ENCODE results near the gene TWNK. TPM values are rescaled to one million over a fixed set of nuclear protein-coding genes. Genes with fewer than 3 reads are reported as not detected.

TWNK gene
- total RNA-seq, 1 experiment from 2014 or later: 13.8 TPM

DNA sequence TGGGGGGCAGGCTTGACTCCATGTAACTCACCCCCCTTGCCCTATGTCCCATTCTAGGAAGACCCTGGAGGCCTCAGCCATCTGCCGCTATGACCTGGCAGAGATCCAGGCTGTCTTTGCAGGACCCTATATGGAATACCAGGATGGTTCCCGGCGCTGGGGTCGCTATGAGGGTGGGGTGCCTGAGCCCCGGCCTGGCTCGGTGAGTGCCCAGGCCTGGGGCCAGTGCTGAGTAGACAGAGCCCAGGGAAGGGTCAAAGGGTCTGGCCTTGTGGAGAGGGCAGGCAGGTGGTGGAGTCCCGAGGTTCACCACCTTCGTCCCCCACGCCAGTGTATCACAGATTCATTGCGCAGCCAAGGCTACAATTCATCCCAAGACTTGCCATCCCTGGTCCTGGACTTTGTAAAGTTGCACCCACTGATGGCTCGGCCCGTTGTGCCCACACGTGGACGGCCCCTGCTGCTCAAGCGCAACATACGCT, 7.5 kb upstream of the TWNK start:
- H3K27me3 Mint-ChIP-seq (ENCODE audit: unreplicated experiment): no peaks in the 10 kb centered on the region
- CTCF ChIA-PET: no interaction called here

GRCh38 chr10:100980311-100980710, 7.0 kb upstream of the TWNK start:
- no peak for DNase-seq
- CTCF ChIA-PET: no interaction called here
- Mint-ChIP-seq H3K4me3 (ENCODE audit: low read depth, unreplicated experiment) (no peak overlapping the region), H3K36me3 (ENCODE audit: insufficient read depth, unreplicated experiment) (peaks cover 18% of the 10 kb centered on the region), H3K4me1 (ENCODE audit: low read depth, unreplicated experiment) (peaks cover 11% of the 10 kb centered on the region), H3K27me3 (ENCODE audit: unreplicated experiment) (no peaks in the 10 kb centered on the region), H3K27ac (ENCODE audit: unreplicated experiment) (no peak overlapping the region), H3K9me3 (ENCODE audit: low read depth, unreplicated experiment) (no peaks in the 10 kb centered on the region)
- BruUV-seq (replicated peaks): no TSS peak
- TF ChIP-seq, protein P1, sequence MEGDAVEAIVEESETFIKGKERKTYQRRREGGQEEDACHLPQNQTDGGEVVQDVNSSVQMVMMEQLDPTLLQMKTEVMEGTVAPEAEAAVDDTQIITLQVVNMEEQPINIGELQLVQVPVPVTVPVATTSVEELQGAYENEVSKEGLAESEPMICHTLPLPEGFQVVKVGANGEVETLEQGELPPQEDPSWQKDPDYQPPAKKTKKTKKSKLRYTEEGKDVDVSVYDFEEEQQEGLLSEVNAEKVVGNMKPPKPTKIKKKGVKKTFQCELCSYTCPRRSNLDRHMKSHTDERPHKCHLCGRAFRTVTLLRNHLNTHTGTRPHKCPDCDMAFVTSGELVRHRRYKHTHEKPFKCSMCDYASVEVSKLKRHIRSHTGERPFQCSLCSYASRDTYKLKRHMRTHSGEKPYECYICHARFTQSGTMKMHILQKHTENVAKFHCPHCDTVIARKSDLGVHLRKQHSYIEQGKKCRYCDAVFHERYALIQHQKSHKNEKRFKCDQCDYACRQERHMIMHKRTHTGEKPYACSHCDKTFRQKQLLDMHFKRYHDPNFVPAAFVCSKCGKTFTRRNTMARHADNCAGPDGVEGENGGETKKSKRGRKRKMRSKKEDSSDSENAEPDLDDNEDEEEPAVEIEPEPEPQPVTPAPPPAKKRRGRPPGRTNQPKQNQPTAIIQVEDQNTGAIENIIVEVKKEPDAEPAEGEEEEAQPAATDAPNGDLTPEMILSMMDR (IDR thresholded peaks at IDR 0.05; ENCODE audit: unreplicated experiment): no peak
- intact Hi-C loops (cut with micrococcal nuclease; ENCODE audit: unreplicated experiment): no loop called here

More for the DNA sequence above, 7.5 kb upstream of the TWNK start:
- Mint-ChIP-seq H3K4me3 (ENCODE audit: low read depth, unreplicated experiment) (no peak overlapping the region), H3K27ac (ENCODE audit: unreplicated experiment) (no peak overlapping the region), H3K36me3 (ENCODE audit: insufficient read depth, unreplicated experiment) (peaks cover 18% of the 10 kb centered on the region), H3K4me1 (ENCODE audit: low read depth, unreplicated experiment) (peaks cover 11% of the 10 kb centered on the region), H3K9me3 (ENCODE audit: low read depth, unreplicated experiment) (no peaks in the 10 kb centered on the region)
- DNase-seq: no peak
- intact Hi-C loops (cut with micrococcal nuclease; ENCODE audit: unreplicated experiment): no loop called here
- TF ChIP-seq, protein P1 (IDR thresholded peaks at IDR 0.05; ENCODE audit: unreplicated experiment): no peak
- no TSS peak for BruUV-seq (replicated peaks)

- no peak for DNase-seq
- CTCF ChIA-PET: no interaction called here
- Mint-ChIP-seq H3K27ac (ENCODE audit: unreplicated experiment) (no peak overlapping the region), H3K27me3 (ENCODE audit: unreplicated experiment) (no peaks in the 10 kb centered on the region), H3K36me3 (ENCODE audit: insufficient read depth, unreplicated experiment) (peaks cover 18% of the 10 kb centered on the region), H3K9me3 (ENCODE audit: low read depth, unreplicated experiment) (no peaks in the 10 kb centered on the region), H3K4me3 (ENCODE audit: low read depth, unreplicated experiment) (no peak overlapping the region), H3K4me1 (ENCODE audit: low read depth, unreplicated experiment) (peaks cover 11% of the 10 kb centered on the region)
- intact Hi-C loops (cut with micrococcal nuclease; ENCODE audit: unreplicated experiment): no loop called here
- no TSS peak for BruUV-seq (replicated peaks)
- TF ChIP-seq, protein P1 (IDR thresholded peaks at IDR 0.05; ENCODE audit: unreplicated experiment): no peak
Measured at GRCh38 chr10:100980711-100981110, 6.6 kb upstream of the TWNK start.

GRCh38 chr10:100981178-100981772, 6.1 kb upstream of the TWNK start:
- intact Hi-C loops (cut with micrococcal nuclease; ENCODE audit: unreplicated experiment): no loop called here
- TF ChIP-seq, protein P1 (IDR thresholded peaks at IDR 0.05; ENCODE audit: unreplicated experiment): no peak
- no peak for DNase-seq
- Mint-ChIP-seq H3K27ac (ENCODE audit: unreplicated experiment) (no peak overlapping the region), H3K4me1 (ENCODE audit: low read depth, unreplicated experiment) (peaks cover 11% of the 10 kb centered on the region), H3K36me3 (ENCODE audit: insufficient read depth, unreplicated experiment) (peaks cover 18% of the 10 kb centered on the region), H3K4me3 (ENCODE audit: low read depth, unreplicated experiment) (no peak overlapping the region), H3K9me3 (ENCODE audit: low read depth, unreplicated experiment) (no peaks in the 10 kb centered on the region), H3K27me3 (ENCODE audit: unreplicated experiment) (no peaks in the 10 kb centered on the region)
- no TSS peak for BruUV-seq (replicated peaks)
- CTCF ChIA-PET: no interaction called here
